ENCODE results near the gene NDUFS7. TPM values are rescaled to one million over a fixed set of nuclear protein-coding genes. Genes with fewer than 3 reads are reported as not detected.

NDUFS7 gene
- total RNA-seq, 1 donor from 2014 or later: 83.3 TPM

DNA sequence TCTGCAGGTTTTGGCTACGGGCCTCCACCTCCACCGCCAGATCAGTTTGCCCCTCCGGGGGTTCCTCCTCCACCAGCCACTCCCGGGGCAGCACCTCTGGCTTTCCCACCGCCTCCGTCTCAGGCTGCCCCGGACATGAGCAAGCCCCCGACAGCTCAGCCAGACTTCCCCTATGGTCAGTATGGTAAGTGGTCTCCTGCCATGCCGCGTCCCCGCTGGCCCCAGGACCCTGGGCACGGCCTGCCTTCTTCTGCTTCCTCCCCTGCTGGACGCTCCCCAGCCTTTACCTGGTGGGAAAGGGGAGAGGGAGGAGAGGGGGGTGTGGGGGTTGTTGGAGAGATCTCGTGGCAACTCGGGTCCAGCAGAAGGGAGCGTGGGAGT is 48.8 kb downstream of the NDUFS7 start:
- no peaks in the 10 kb centered on the region for H3K36me3 Mint-ChIP-seq
- no peaks in the 10 kb centered on the region for H3K9me3 Mint-ChIP-seq

GRCh38 chr19:1433119-1434039 is 49.7 kb downstream of the NDUFS7 start:
- no peak for TF ChIP-seq CTCF (conservative IDR thresholded peaks at IDR 0.05)
- peaks cover 4% of the 10 kb centered on the region for H3K36me3 Mint-ChIP-seq
- H3K27ac Mint-ChIP-seq: no peak overlapping the region
- no peak overlapping the region for H3K4me3 Mint-ChIP-seq
- no peak for DNase-seq (ENCODE audit: extremely low spot score, unreplicated experiment)
- no peaks in the 10 kb centered on the region for H3K4me1 Mint-ChIP-seq (ENCODE audit: unreplicated experiment)
- H3K9me3 Mint-ChIP-seq: no peaks in the 10 kb centered on the region
- no peaks in the 10 kb centered on the region for H3K27me3 Mint-ChIP-seq

More for the DNA sequence above, 48.8 kb downstream of the NDUFS7 start:
- Mint-ChIP-seq H3K27ac (no peak overlapping the region), H3K27me3 (no peaks in the 10 kb centered on the region), H3K4me1 (ENCODE audit: unreplicated experiment) (no peaks in the 10 kb centered on the region), H3K4me3 (no peak overlapping the region)
- no peak for DNase-seq (ENCODE audit: extremely low spot score, unreplicated experiment)
- TF ChIP-seq CTCF (conservative IDR thresholded peaks at IDR 0.05): no peak

GRCh38 chr19:1434040-1434366 is 50.3 kb downstream of the NDUFS7 start:
- Mint-ChIP-seq H3K27me3 (no peaks in the 10 kb centered on the region), H3K27ac (no peak overlapping the region), H3K9me3 (no peaks in the 10 kb centered on the region), H3K36me3 (peaks cover 4% of the 10 kb centered on the region), H3K4me1 (ENCODE audit: unreplicated experiment) (no peaks in the 10 kb centered on the region), H3K4me3 (no peak overlapping the region)
- no peak for DNase-seq (ENCODE audit: extremely low spot score, unreplicated experiment)
- TF ChIP-seq CTCF (conservative IDR thresholded peaks at IDR 0.05): no peak

GRCh38 chr19:1434577-1435060 is 50.9 kb downstream of the NDUFS7 start:
- no peaks in the 10 kb centered on the region for H3K9me3 Mint-ChIP-seq

DNA sequence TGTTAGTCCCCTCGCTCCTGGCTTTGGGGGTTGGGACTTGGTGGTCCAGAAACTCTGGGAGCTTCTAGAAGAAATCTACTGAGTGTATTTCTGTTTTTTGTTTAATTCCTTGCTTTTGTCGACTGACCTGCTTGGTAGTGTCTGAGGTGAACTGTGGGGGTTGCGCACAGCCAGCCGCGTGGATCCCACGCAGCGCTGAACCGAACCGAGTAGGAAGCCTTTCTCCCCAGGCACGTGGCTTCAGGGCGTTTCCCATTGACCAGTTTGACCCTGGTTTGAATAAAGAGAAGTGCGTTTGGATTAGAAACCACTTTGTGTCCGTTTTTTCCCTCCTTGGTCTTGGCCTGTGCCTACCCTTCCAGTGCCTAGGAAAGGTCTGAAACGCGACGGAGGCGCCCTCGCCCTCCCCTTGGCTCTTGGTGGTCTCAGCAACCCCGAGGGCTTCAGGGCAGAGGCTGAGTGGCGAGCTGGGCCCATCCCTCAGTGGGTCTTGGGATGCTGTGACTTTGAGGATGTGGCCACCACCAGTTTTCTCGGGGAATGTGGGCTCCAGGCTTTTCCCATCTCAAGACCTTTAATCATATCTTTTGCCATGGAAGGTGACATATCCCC is 51.8 kb downstream of the NDUFS7 start:
- Mint-ChIP-seq H3K4me3 (no peak overlapping the region), H3K36me3 (peaks cover 4% of the 10 kb centered on the region), H3K9me3 (no peaks in the 10 kb centered on the region), H3K27me3 (no peaks in the 10 kb centered on the region), H3K4me1 (ENCODE audit: unreplicated experiment) (peaks cover 3% of the 10 kb centered on the region), H3K27ac (no peak overlapping the region)
- no peak for TF ChIP-seq CTCF (conservative IDR thresholded peaks at IDR 0.05)
- no peak for DNase-seq (ENCODE audit: extremely low spot score, unreplicated experiment)

More at GRCh38 chr19:1434577-1435060, 50.9 kb downstream of the NDUFS7 start:
- TF ChIP-seq CTCF (conservative IDR thresholded peaks at IDR 0.05): no peak
- H3K36me3 Mint-ChIP-seq: peaks cover 4% of the 10 kb centered on the region
- no peak overlapping the region for H3K27ac Mint-ChIP-seq
- H3K27me3 Mint-ChIP-seq: no peaks in the 10 kb centered on the region
- H3K4me3 Mint-ChIP-seq: no peak overlapping the region
- DNase-seq (ENCODE audit: extremely low spot score, unreplicated experiment): no peak
- H3K4me1 Mint-ChIP-seq (ENCODE audit: unreplicated experiment): peaks cover 1% of the 10 kb centered on the region

Data from type B pancreatic cell (in vitro differentiated cells).